GM23338 (cell line): ENCODE measurements around the gene CCNI. TPM values are rescaled to one million over a fixed set of nuclear protein-coding genes. Genes with fewer than 3 reads are reported as not detected.
"Not testable (repeated sequence)": the region's sequence is repeated elsewhere in the genome, so short reads cannot be mapped to it uniquely, and the experiment has no call there.

Experiments
- ATAC-seq: fragments of 200-7000 bp; cut with Tn5 transposase; 3 replicates; pipeline ENCODE4 v1.9.1; 2020
- DNase-seq: peaks from one replicate; pipeline ENCODE4 v3.0.0-alpha.2; 2015; ENCODE audit warnings: low spot score
- H2AFZ ChIP-seq: fragments of 200-600 bp; sonication (generic); 2 replicates; pipeline ENCODE4 v1.8.0; 2016; ENCODE audit warnings: antibody characterized with exemption, mild to moderate bottlenecking, moderate library complexity
- H3F3A ChIP-seq: fragments of 200-600 bp; sonication (generic); replicated peaks from 2 replicates; pipeline ENCODE4 v1.8.0; 2017; ENCODE audit warnings: antibody characterized with exemption, mixed run types, low read depth
- H3K27ac ChIP-seq: fragments of 200-600 bp; sonication (generic); 2 replicates; pipeline ENCODE4 v1.6.1; 2016; ENCODE audit warnings: low read depth
- H3K27me3 ChIP-seq: fragments of 200-600 bp; sonication (generic); 2 replicates; pipeline ENCODE4 v1.8.0; 2016; ENCODE audit warnings: mild to moderate bottlenecking, mixed run types, moderate library complexity; ENCODE audit not compliant: insufficient read depth
- H3K36me3 ChIP-seq: fragments of 200-600 bp; sonication (generic); 2 replicates; pipeline ENCODE4 v1.8.0; 2016; ENCODE audit warnings: mild to moderate bottlenecking; ENCODE audit not compliant: insufficient read depth
- H3K4me1 ChIP-seq: fragments of 200-600 bp; sonication (generic); 2 replicates; pipeline ENCODE4 v1.8.0; 2016; ENCODE audit warnings: mild to moderate bottlenecking, moderate library complexity; ENCODE audit not compliant: insufficient read depth
- H3K4me2 ChIP-seq: fragments of 200-600 bp; sonication (generic); 2 replicates; pipeline ENCODE4 v1.7.1; 2017; ENCODE audit warnings: mixed run types
- H3K4me3 ChIP-seq: fragments of 200-600 bp; sonication (generic); 2 replicates; pipeline ENCODE4 v1.6.1; 2016; ENCODE audit warnings: mixed run types
- H3K79me2 ChIP-seq: fragments of 200-600 bp; sonication (generic); replicated peaks from 2 replicates; pipeline ENCODE4 v1.8.0; 2017; ENCODE audit warnings: mild to moderate bottlenecking; ENCODE audit not compliant: insufficient read depth
- H3K9me2 ChIP-seq: fragments of 200-600 bp; sonication (generic); 2 replicates; pipeline ENCODE4 v1.8.0; 2017; ENCODE audit not compliant: insufficient read depth
- H4K20me1 ChIP-seq: fragments of 200-600 bp; sonication (generic); replicated peaks from 2 replicates; pipeline ENCODE4 v1.8.0; 2017; ENCODE audit warnings: mild to moderate bottlenecking; ENCODE audit not compliant: insufficient read depth
- H3K27ac Mint-ChIP-seq: 2 replicates; pipeline ENCODE4 v1.8.0; 2020; ENCODE audit warnings: inconsistent platforms, mild to moderate bottlenecking, moderate library complexity, mixed read lengths
- H3K27me3 Mint-ChIP-seq: 3 replicates; pipeline ENCODE4 v1.8.0; 2022; ENCODE audit warnings: low read depth, mild to moderate bottlenecking, moderate library complexity, mixed read lengths, inconsistent platforms; ENCODE audit not compliant: insufficient read depth, poor library complexity
- H3K36me3 Mint-ChIP-seq: 3 replicates; pipeline ENCODE4 v1.8.0; 2021; ENCODE audit warnings: low read depth, mild to moderate bottlenecking, inconsistent platforms, moderate library complexity, mixed read lengths
- H3K4me1 Mint-ChIP-seq: 3 replicates; pipeline ENCODE4 v1.8.0; 2020; ENCODE audit warnings: mild to moderate bottlenecking, inconsistent platforms, mixed read lengths
- H3K4me3 Mint-ChIP-seq: 3 replicates; pipeline ENCODE4 v1.8.0; 2021; ENCODE audit warnings: moderate library complexity, mild to moderate bottlenecking, inconsistent platforms, mixed read lengths
- H3K9me3 Mint-ChIP-seq: 3 replicates; pipeline ENCODE4 v1.8.0; 2020; ENCODE audit warnings: moderate library complexity, mild to moderate bottlenecking, inconsistent platforms, mixed read lengths
- CREB1 ChIP-seq: fragments of 250-450 bp; sonication (Bioruptor Pico); IDR thresholded peaks from 2 replicates; pipeline ENCODE4 v1.5.0; 2020; ENCODE audit warnings: low read depth, mild to moderate bottlenecking, moderate library complexity
- ETS1 ChIP-seq: IDR thresholded peaks from 2 replicates; pipeline ENCODE4 v1.6.1; 2016; ENCODE audit warnings: antibody characterized with exemption
- EZH2 ChIP-seq: fragments of 200-600 bp; sonication (generic); IDR thresholded peaks from one replicate; pipeline ENCODE4 v1.8.0; 2017; ENCODE audit warnings: antibody characterized with exemption, mild to moderate bottlenecking, low read depth; ENCODE audit not compliant: unreplicated experiment
- EZH2phosphoT487 ChIP-seq: fragments of 200-600 bp; sonication (generic); IDR thresholded peaks from one replicate; pipeline ENCODE4 v1.8.1; 2018; ENCODE audit warnings: antibody characterized with exemption; ENCODE audit not compliant: unreplicated experiment
- NANOG ChIP-seq: IDR thresholded peaks from 2 replicates; pipeline ENCODE4 v1.6.1; 2016; ENCODE audit warnings: antibody characterized with exemption, borderline replicate concordance
- REST ChIP-seq: IDR thresholded peaks from one replicate; pipeline ENCODE4 v1.6.1; 2018; ENCODE audit warnings: antibody characterized with exemption; ENCODE audit not compliant: unreplicated experiment
- STAT1 ChIP-seq: IDR thresholded peaks from one replicate; pipeline ENCODE4 v1.6.1; 2016; ENCODE audit warnings: antibody characterized with exemption; ENCODE audit not compliant: unreplicated experiment
- ZNF331 ChIP-seq: fragments of 250-450 bp; sonication (Bioruptor Pico); IDR thresholded peaks from 2 replicates; pipeline ENCODE4 v1.5.0; 2020; ENCODE audit warnings: low read depth, mild to moderate bottlenecking, moderate library complexity
- polyA plus RNA-seq: library from polyadenylated mRNA; unstranded; fragments of >200 nt; fragmentation: Nextera tagmentation; extraction: Ambion mirVana; gene quantifications from 2 replicates; pipeline ENCODE4 v1.2.1, GENCODE V29; 2016
- total RNA-seq: library from RNA; depleted of rRNA; stranded (reverse); fragments of >200 nt; shearing (Covaris generic); gene quantifications from 2 replicates; pipeline ENCODE4 v1.2.3, GENCODE V29; 2014
- TF ChIP-seq, protein P1 (sequence below), 2 experiments: fragments of 200-600 bp in 1 of 2; sonication (generic) in 1 of 2; conservative IDR thresholded peaks; 2 replicates each; pipeline versions ENCODE4 v1.5.1 to v1.6.1; 2016 to 2017; ENCODE audit warnings: antibody characterized with exemption in 2 of 2, low read depth in 2 of 2, mild to moderate bottlenecking in 2 of 2, moderate library complexity in 1 of 2

Gene CCNI
- total and polyA plus RNA-seq, 2 experiments from 2014 or later: 207 to 248 TPM

DNA sequence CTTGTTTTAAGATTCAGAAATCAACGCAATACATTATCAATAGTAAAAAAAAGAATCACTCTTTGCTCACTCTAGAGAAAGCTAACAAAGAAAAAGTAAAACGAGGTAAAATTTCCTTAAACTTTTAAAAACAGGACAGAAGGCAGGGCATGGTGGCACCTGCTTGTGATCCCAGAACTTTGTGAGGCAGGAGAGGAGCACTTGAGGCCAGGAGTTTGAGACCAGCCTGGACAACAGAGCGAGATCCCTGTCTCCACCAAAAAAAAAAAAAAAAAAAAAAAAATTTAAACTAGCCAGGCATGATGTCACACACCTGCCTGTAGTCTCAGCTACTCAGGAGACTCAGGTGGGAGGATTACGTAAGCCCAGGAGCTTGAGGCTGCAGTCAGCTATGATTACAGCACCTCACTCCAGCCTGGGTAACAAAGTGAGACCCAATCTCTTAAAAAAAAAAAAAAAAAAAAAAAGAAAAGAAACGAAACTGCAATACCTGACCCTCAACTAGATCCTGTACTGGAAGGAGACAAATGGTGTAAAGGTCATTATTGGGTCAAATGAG is 3.5 kb downstream of the CCNI start:
- Histone ChIP-seq H3K79me2 (peaks cover 78% of the 10 kb centered on the region), H3F3A (no peaks in the 10 kb centered on the region), H3K27ac (no peak overlapping the region), H3K36me3 (no peaks in the 10 kb centered on the region), H3K4me2 (peak overlapping the region; percentile 77; the same call in 1 of the 2 replicates), H4K20me1 (peaks cover 42% of the 10 kb centered on the region), H3K4me3 (no peak overlapping the region), H3K27me3 (no peaks in the 10 kb centered on the region), H3K9me2 (no peaks in the 10 kb centered on the region), H2AFZ (no peak overlapping the region), H3K4me1 (peaks cover 28% of the 10 kb centered on the region)
- H3K27ac Mint-ChIP-seq: no peak overlapping the region
- H3K9me3 Mint-ChIP-seq: no peaks in the 10 kb centered on the region
- no peaks in the 10 kb centered on the region for H3K36me3 Mint-ChIP-seq
- ATAC-seq (no peak), DNase-seq (peak; percentile 44)
- H3K4me1 Mint-ChIP-seq: peaks cover 8% of the 10 kb centered on the region; the same call in 2 of the 3 replicates
- peaks cover 7% of the 10 kb centered on the region for H3K27me3 Mint-ChIP-seq
- TF ChIP-seq EZH2phosphoT487: no peak
- H3K4me3 Mint-ChIP-seq: no peak overlapping the region

DNA sequence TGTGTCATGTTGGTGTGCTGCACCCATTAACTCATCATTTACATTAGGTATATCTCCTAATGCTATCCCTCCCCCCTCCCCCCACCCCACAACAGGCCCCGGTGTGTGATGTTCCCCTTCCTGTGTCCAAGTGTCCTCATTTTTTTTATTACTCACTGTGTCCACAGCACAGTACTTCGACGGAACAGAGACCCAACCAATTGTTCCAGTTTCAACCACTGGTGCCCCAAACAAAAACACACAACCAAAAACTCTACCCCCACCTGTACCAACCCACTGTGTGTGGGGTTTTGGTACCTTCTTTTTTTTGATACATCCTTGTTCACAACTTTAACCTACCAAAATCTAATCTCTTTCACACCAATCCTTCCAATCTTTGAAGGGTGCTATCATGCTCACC is 6.3 kb downstream of the CCNI start:
- not testable (repeated sequence) for H3K27ac Mint-ChIP-seq, DNase-seq, H3F3A ChIP-seq

GRCh38 chr4:77065382-77065781 is 10.4 kb downstream of the CCNI start:
- Mint-ChIP-seq H3K4me1 (peaks cover 3% of the 10 kb centered on the region; the same call in 2 of the 3 replicates), H3K27ac (no peak overlapping the region), H3K9me3 (no peaks in the 10 kb centered on the region), H3K27me3 (peaks cover under 1% of the 10 kb centered on the region), H3K36me3 (peaks cover 38% of the 10 kb centered on the region), H3K4me3 (no peak overlapping the region)
- no peak for ATAC-seq
- Histone ChIP-seq H3K4me1 (no peaks in the 10 kb centered on the region), H2AFZ (no peak overlapping the region), H3K4me2 (no peak overlapping the region), H3F3A (no peaks in the 10 kb centered on the region), H3K9me2 (no peaks in the 10 kb centered on the region), H3K27ac (no peak overlapping the region), H3K79me2 (peaks cover 95% of the 10 kb centered on the region), H3K27me3 (no peaks in the 10 kb centered on the region), H3K4me3 (no peak overlapping the region), H3K36me3 (peaks cover 38% of the 10 kb centered on the region), H4K20me1 (peaks cover 24% of the 10 kb centered on the region)
- TF ChIP-seq NANOG (no peak), REST (no peak), CREB1 (CRISPR knock-in tag) (no peak), STAT1 (no peak), EZH2 (no peak), ETS1 (no peak), ZNF331 (CRISPR knock-in tag) (no peak)
- TF ChIP-seq, protein P1, sequence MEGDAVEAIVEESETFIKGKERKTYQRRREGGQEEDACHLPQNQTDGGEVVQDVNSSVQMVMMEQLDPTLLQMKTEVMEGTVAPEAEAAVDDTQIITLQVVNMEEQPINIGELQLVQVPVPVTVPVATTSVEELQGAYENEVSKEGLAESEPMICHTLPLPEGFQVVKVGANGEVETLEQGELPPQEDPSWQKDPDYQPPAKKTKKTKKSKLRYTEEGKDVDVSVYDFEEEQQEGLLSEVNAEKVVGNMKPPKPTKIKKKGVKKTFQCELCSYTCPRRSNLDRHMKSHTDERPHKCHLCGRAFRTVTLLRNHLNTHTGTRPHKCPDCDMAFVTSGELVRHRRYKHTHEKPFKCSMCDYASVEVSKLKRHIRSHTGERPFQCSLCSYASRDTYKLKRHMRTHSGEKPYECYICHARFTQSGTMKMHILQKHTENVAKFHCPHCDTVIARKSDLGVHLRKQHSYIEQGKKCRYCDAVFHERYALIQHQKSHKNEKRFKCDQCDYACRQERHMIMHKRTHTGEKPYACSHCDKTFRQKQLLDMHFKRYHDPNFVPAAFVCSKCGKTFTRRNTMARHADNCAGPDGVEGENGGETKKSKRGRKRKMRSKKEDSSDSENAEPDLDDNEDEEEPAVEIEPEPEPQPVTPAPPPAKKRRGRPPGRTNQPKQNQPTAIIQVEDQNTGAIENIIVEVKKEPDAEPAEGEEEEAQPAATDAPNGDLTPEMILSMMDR (conservative IDR thresholded peaks at IDR 0.05; ENCODE audit: low read depth in 2 of 2): no peak
- no peak for DNase-seq

More for the DNA sequence above, 6.3 kb downstream of the CCNI start:
- not testable (repeated sequence) for H3K27me3 ChIP-seq, H3K27me3 Mint-ChIP-seq, H3K27ac ChIP-seq, ATAC-seq, H3K4me3 Mint-ChIP-seq, H3K4me2 ChIP-seq, H3K4me3 ChIP-seq, H3K9me3 Mint-ChIP-seq, H3K9me2 ChIP-seq, H2AFZ ChIP-seq, H3K4me1 Mint-ChIP-seq, H3K36me3 Mint-ChIP-seq
- Histone ChIP-seq H3K36me3 (peaks cover 18% of the 10 kb centered on the region), H3K79me2 (peaks cover 99% of the 10 kb centered on the region), H4K20me1 (peaks cover 56% of the 10 kb centered on the region), H3K4me1 (peaks cover 21% of the 10 kb centered on the region)
